PFSK-1 (cell line): ENCODE results near the gene IGF1R.

Source experiments
- POLR2AphosphoS5 ChIP-seq: IDR thresholded peaks from 2 replicates; pipeline ENCODE4 v1.6.1; 2012; ENCODE audit warnings: low read depth, mild to moderate bottlenecking, control low read depth, low read length, moderate library complexity
- SIN3A ChIP-seq: IDR thresholded peaks from 2 replicates; pipeline ENCODE4 v1.6.1; 2012; ENCODE audit warnings: mild to moderate bottlenecking, low read length, moderate library complexity, borderline replicate concordance; ENCODE audit not compliant: insufficient read depth
- TAF1 ChIP-seq: IDR thresholded peaks from 2 replicates; pipeline ENCODE4 v1.6.1; 2012; ENCODE audit warnings: low read length, control low read depth, borderline replicate concordance; ENCODE audit not compliant: insufficient read depth
- TF ChIP-seq, protein P1 (sequence below), 2 experiments: IDR thresholded peaks; 2 replicates each; pipeline versions ENCODE4 v1.6.1 to v1.8.0; 2011 to 2012; ENCODE audit warnings: low read depth in 2 of 2, low read length in 2 of 2, control low read depth in 1 of 2, inconsistent platforms in 1 of 2, mild to moderate bottlenecking in 1 of 2, moderate library complexity in 1 of 2; ENCODE audit not compliant: insufficient read depth in 1 of 2

DNA sequence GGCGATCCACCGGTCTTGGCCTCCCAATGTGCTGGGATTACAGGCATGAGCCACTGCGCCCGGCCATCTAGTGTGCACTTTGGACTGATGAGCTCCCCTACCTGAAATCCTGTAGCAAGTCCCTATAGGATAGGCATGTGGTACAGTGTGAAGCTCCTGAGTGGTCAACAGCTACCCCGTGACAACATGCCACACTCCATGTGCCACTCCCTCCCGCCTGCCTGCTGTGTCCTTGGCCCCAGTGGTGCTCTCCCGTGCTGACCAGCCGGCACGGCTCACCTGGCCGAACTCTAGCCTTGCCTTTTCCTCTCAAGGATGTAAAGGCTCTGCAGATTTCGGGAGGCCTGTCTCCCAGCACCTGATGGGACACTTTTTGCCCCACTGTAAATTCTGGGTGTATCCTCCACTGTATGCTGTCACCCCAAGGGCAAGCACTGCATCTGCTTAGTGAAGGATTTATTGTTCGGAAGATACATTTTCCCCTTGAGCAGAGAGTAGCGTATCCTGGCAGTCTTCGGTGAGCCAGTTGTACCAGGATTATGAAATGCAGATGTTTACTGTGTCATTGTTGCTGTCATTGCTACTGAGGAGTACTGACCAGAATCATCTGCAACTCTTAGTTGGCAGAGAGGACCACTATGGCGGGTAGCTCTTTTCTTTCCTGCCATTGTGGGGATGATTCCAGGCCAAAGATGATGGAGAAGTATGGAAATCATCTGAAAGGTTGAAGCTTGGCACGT is 64.7 kb downstream of the IGF1R start:
- no peak for TF ChIP-seq POLR2AphosphoS5
- TF ChIP-seq, protein P1, sequence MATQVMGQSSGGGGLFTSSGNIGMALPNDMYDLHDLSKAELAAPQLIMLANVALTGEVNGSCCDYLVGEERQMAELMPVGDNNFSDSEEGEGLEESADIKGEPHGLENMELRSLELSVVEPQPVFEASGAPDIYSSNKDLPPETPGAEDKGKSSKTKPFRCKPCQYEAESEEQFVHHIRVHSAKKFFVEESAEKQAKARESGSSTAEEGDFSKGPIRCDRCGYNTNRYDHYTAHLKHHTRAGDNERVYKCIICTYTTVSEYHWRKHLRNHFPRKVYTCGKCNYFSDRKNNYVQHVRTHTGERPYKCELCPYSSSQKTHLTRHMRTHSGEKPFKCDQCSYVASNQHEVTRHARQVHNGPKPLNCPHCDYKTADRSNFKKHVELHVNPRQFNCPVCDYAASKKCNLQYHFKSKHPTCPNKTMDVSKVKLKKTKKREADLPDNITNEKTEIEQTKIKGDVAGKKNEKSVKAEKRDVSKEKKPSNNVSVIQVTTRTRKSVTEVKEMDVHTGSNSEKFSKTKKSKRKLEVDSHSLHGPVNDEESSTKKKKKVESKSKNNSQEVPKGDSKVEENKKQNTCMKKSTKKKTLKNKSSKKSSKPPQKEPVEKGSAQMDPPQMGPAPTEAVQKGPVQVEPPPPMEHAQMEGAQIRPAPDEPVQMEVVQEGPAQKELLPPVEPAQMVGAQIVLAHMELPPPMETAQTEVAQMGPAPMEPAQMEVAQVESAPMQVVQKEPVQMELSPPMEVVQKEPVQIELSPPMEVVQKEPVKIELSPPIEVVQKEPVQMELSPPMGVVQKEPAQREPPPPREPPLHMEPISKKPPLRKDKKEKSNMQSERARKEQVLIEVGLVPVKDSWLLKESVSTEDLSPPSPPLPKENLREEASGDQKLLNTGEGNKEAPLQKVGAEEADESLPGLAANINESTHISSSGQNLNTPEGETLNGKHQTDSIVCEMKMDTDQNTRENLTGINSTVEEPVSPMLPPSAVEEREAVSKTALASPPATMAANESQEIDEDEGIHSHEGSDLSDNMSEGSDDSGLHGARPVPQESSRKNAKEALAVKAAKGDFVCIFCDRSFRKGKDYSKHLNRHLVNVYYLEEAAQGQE (IDR thresholded peaks at IDR 0.05; ENCODE audit: insufficient read depth in 1 of 2, low read depth in 2 of 2, low read length in 2 of 2): no peak
- TF ChIP-seq TAF1: no peak
- TF ChIP-seq SIN3A: no peak
